ENCODE measurements around the gene SOWAHD. TPM values are rescaled to one million over a fixed set of nuclear protein-coding genes. Genes with fewer than 3 reads are reported as not detected.
"Not testable (repeated sequence)": the region's sequence is repeated elsewhere in the genome, so short reads cannot be mapped to it uniquely, and the experiment has no call there.

SOWAHD gene
- total RNA-seq, 3 donors from 2014 or later, result 1.4 to 2.7 (median 2.1) TPM

GRCh38 chrX:119736206-119736764 lies 22.1 kb upstream of the SOWAHD start:
- Histone ChIP-seq H3K9me3 (no peaks in the 10 kb centered on the region), H3K4me3 (no peak overlapping the region), H3K4me1 (ENCODE audit: low read depth) (no peaks in the 10 kb centered on the region), H3K36me3 (ENCODE audit: low read depth) (no peaks in the 10 kb centered on the region)
- DNase-seq (no peak), ATAC-seq (no peak)
- TF ChIP-seq CTCF (IDR thresholded peaks at IDR 0.05), result no peak
- intact Hi-C loops (cut with DNase I, micrococcal nuclease), result no loop called here

- no peak for ATAC-seq
- Histone ChIP-seq H3K4me3 (no peak overlapping the region), H3K36me3 (ENCODE audit: low read depth) (no peaks in the 10 kb centered on the region), H3K4me1 (ENCODE audit: low read depth) (no peaks in the 10 kb centered on the region), H3K9me3 (no peaks in the 10 kb centered on the region)
- TF ChIP-seq CTCF (IDR thresholded peaks at IDR 0.05), result no peak
- no peak for DNase-seq
- intact Hi-C loops (cut with DNase I, micrococcal nuclease), result no loop called here
Observed at GRCh38 chrX:119738742-119739141, 19.6 kb upstream of the SOWAHD start.

- Histone ChIP-seq H3K9me3 (no peaks in the 10 kb centered on the region), H3K4me1 (ENCODE audit: low read depth) (no peaks in the 10 kb centered on the region), H3K36me3 (ENCODE audit: low read depth) (no peaks in the 10 kb centered on the region), H3K4me3 (no peak overlapping the region)
- DNase-seq (no peak), ATAC-seq (no peak)
- TF ChIP-seq CTCF (IDR thresholded peaks at IDR 0.05), result no peak
- intact Hi-C loops (cut with DNase I, micrococcal nuclease), result no loop called here
Observed at GRCh38 chrX:119745283-119745848, 13.0 kb upstream of the SOWAHD start.

GRCh38 chrX:119750131-119750530 lies 8.3 kb upstream of the SOWAHD start:
- ATAC-seq; H3K4me1 ChIP-seq (ENCODE audit: low read depth); H3K36me3 ChIP-seq (ENCODE audit: low read depth); H3K9me3 ChIP-seq; H3K4me3 ChIP-seq; DNase-seq; intact Hi-C loops (cut with DNase I, micrococcal nuclease): not testable (repeated sequence)

- DNase-seq, ATAC-seq: not testable (repeated sequence)
Observed at GRCh38 chrX:119750751-119751150, 7.6 kb upstream of the SOWAHD start.

GRCh38 chrX:119753001-119753400 lies 5.4 kb upstream of the SOWAHD start:
- DNase-seq (no peak), ATAC-seq (no peak)
- intact Hi-C loops (cut with DNase I, micrococcal nuclease), result no loop called here
- H3K36me3 ChIP-seq (ENCODE audit: low read depth), result no peaks in the 10 kb centered on the region
- H3K4me3 ChIP-seq, result no peak overlapping the region
- no peak for TF ChIP-seq CTCF (IDR thresholded peaks at IDR 0.05)
- no peaks in the 10 kb centered on the region for H3K9me3 ChIP-seq
- H3K4me1 ChIP-seq (ENCODE audit: low read depth), result no peaks in the 10 kb centered on the region

More at GRCh38 chrX:119750751-119751150, 7.6 kb upstream of the SOWAHD start:
- H3K4me3 ChIP-seq; H3K4me1 ChIP-seq (ENCODE audit: low read depth); intact Hi-C loops (cut with DNase I, micrococcal nuclease); H3K36me3 ChIP-seq (ENCODE audit: low read depth); H3K9me3 ChIP-seq: not testable (repeated sequence)

All from mucosa of descending colon (tissue), 3 donors.